GM06990 (cell line): ENCODE measurements around the gene TSNAX.

ENCODE experiments used
- DNase-seq: peaks from one replicate; pipeline ENCODE4 v3.0.0-alpha.2; 2011; ENCODE audit not compliant: insufficient read length; ENCODE audit errors: extremely low read depth
- H3K27me3 ChIP-seq: replicated peaks from 2 replicates; pipeline ENCODE4 v1.6.0; 2011; ENCODE audit warnings: low read length; ENCODE audit not compliant: control insufficient read depth, insufficient read depth
- H3K36me3 ChIP-seq: 2 replicates; pipeline ENCODE4 v1.5.1; 2011; ENCODE audit warnings: low read length; ENCODE audit not compliant: control insufficient read depth, insufficient read depth
- H3K4me3 ChIP-seq: replicated peaks from 2 replicates; pipeline ENCODE4 v1.5.1; 2011; ENCODE audit warnings: low read depth, mild to moderate bottlenecking, control low read depth, low read length
- TF ChIP-seq, protein P1 (sequence below): IDR thresholded peaks from 2 replicates; pipeline ENCODE4 v1.5.1; 2011; ENCODE audit warnings: low read length, control low read depth, mild to moderate bottlenecking, inconsistent platforms; ENCODE audit not compliant: insufficient read depth, poor library complexity, severe bottlenecking

TSNAX gene

DNA sequence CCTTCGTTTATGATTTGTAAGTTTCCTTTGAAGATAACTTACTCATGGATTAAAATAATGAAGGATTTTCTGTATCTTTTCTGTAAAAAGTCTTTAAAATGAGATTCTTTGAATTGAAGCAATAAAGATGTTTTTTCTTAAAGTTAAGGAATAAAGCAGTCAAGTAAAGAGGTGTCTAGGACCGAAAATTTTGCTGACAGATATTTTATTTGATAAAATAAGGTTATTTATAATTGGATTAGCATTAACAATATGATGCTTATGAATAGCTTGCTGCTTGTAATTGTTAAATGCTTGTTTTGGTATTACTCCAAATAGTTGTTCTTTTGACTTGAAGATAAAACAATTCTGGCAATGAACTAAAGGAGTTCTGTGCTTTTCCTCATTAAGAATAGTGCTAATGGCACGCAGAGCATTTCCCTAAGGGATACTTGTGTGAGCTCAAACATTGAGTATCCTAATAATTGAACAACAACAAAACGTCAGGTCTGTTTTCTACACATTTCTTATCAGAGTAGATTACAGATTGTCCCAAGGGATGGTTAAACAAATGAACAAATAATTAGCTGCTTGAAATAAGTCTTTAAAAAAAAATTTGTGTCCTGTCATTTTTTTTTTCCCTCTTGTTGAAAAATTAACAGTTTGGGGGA is 16.6 kb downstream of the TSNAX start:
- Histone ChIP-seq H3K36me3 (no peaks in the 10 kb centered on the region; the same call in 1 of the 2 replicates), H3K4me3 (no peak overlapping the region), H3K27me3 (no peaks in the 10 kb centered on the region)
- TF ChIP-seq, protein P1, sequence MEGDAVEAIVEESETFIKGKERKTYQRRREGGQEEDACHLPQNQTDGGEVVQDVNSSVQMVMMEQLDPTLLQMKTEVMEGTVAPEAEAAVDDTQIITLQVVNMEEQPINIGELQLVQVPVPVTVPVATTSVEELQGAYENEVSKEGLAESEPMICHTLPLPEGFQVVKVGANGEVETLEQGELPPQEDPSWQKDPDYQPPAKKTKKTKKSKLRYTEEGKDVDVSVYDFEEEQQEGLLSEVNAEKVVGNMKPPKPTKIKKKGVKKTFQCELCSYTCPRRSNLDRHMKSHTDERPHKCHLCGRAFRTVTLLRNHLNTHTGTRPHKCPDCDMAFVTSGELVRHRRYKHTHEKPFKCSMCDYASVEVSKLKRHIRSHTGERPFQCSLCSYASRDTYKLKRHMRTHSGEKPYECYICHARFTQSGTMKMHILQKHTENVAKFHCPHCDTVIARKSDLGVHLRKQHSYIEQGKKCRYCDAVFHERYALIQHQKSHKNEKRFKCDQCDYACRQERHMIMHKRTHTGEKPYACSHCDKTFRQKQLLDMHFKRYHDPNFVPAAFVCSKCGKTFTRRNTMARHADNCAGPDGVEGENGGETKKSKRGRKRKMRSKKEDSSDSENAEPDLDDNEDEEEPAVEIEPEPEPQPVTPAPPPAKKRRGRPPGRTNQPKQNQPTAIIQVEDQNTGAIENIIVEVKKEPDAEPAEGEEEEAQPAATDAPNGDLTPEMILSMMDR: no peak
- DNase-seq: no peak

DNA sequence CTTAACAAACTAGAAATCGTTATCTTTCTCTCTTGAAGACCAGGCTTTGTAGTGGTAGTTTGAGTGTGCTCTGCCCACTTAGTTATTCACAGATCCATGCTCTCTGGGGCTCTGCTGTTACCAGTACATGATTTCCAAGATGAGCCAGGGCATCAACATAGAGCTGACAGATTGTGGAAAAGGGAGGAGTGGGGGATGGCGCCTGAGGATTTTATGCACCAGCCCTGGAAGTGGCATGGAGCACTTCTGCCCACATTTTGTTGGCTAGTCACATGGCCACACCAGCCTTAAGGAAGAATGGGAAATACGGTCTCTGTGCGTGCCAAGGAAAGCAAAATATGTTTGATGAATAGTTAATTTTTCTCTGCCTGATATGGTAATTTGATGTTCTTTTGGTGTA is 18.2 kb downstream of the TSNAX start:
- Histone ChIP-seq H3K36me3 (no peaks in the 10 kb centered on the region), H3K4me3 (no peak overlapping the region), H3K27me3 (no peaks in the 10 kb centered on the region)
- DNase-seq: no peak
- TF ChIP-seq, protein P1: no peak

DNA sequence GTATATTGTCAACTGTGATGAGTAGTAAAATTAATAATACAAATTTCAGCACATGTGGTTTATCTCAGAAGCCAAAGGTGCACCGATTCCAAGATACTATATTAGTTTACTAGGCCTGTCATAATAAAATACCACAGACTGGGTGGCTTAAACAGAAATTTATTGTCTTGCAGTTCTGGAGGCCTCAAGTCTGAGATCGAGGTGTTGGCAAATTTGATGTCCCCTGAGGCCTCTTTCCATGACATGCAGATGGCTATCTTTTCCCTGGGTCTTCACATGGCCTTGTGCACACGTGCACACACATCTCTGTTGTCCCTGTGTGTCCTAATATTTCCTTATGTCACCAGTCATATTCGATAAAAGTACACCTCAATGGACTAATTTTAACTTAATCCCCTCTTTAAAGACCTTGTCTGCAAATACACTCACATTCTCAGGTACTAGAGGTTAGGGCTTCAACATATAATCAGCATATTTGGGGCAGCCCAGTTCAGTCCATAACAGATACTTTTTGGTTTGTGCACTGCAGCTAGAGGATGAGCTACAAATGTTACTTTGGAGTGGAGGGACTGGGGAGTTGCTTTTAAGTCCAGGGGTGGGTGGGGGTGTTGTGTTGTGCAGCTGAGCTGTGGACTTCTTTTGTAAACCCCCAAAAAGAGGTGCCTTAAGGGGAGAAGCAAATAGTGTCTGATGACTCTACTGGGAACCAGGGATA is 21.4 kb downstream of the TSNAX start:
- no peak overlapping the region for H3K4me3 ChIP-seq
- DNase-seq: no peak
- no peaks in the 10 kb centered on the region for H3K27me3 ChIP-seq
- TF ChIP-seq, protein P1: no peak
- no peaks in the 10 kb centered on the region for H3K36me3 ChIP-seq

DNA sequence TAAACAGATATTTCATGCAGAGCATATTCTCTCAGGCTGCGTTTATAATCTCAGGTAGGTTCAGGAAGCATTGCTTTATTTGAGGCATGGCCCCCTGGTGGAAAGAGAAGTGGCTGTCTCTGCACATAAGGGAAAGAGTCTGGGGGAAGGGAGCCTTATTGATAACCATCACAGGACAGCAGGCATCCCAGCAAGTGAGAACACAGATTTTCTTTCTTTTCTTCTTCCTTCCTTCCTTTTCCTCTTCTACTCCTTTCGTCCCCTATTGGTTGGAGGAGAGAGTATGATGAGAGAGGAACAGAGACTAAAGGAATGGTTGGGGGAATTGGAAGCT is 21.9 kb downstream of the TSNAX start:
- Histone ChIP-seq H3K4me3 (no peak overlapping the region), H3K36me3 (no peaks in the 10 kb centered on the region), H3K27me3 (no peaks in the 10 kb centered on the region)
- DNase-seq: no peak
- TF ChIP-seq, protein P1: peak; percentile 60

DNA sequence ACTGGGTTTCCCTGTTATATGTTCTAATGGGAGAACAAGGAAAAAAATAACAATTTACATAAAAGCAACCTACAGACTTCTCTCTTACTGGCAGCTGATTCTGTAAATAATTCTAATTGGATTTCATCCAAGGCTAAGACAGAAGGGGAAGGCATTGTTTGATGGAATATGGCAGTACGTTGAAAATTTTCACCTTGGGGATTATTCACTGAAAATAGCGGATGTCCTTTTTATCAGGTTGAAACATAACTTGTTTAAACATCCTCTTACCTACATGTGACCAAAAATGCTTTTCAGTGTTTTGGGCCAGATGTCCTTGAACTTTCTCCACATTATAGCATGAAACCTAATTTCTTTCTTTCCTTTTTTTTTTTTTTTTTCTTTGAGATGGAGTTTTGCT is 24.9 kb downstream of the TSNAX start:
- no peak for DNase-seq
- Histone ChIP-seq H3K4me3 (no peak overlapping the region), H3K27me3 (no peaks in the 10 kb centered on the region), H3K36me3 (no peaks in the 10 kb centered on the region)
- TF ChIP-seq, protein P1: no peak
